PC-3 (cell line): ENCODE results near the gene ANK2. TPM values are rescaled to one million over a fixed set of nuclear protein-coding genes. Genes with fewer than 3 reads are reported as not detected.

Experiments used
- ATAC-seq: fragments of 200-7000 bp; cut with Tn5 transposase; 2 replicates; pipeline ENCODE4 v1.9.1; 2020; ENCODE audit warnings: mild to moderate bottlenecking, moderate library complexity
- BruUV-seq: library from RNA; stranded (reverse); fragments of 400-500 nt; replicated peaks from 2 replicates; lab custom pipeline; 2021; lab: Mats Ljungman, UMichigan
- CTCF ChIA-PET: fragments of 300-600 bp; sonication (Branson Sonifier 250); formaldehyde crosslinking; loops from one replicate; lab custom pipeline; 2022; ENCODE audit warnings: antibody characterized with exemption; lab: Charles Lee
- POLR2A ChIA-PET: fragments of 300-600 bp; sonication (Branson Sonifier 250); formaldehyde crosslinking; loops from one replicate; lab custom pipeline; 2022; ENCODE audit warnings: antibody characterized with exemption; ENCODE audit not compliant: unreplicated experiment; lab: Charles Lee
- DNase-seq: peaks from one replicate; pipeline ENCODE4 v3.0.0-alpha.2; 2015
- H2AFZ ChIP-seq: fragments of 300-600 bp; sonication (generic); 2 replicates; pipeline ENCODE4 v1.6.0; 2016; ENCODE audit warnings: antibody characterized with exemption, low read length
- H3F3A ChIP-seq: fragments of 300-600 bp; sonication (generic); one replicate; pipeline ENCODE4 v1.6.0; 2017; ENCODE audit warnings: antibody characterized with exemption, low read length, control low read depth, mild to moderate bottlenecking; ENCODE audit not compliant: unreplicated experiment
- H3K27ac ChIP-seq: fragments of 300-600 bp; sonication (generic); 2 replicates; pipeline ENCODE4 v1.5.1; 2016; ENCODE audit warnings: mild to moderate bottlenecking, low read length
- H3K27me3 ChIP-seq: fragments of 300-600 bp; sonication (generic); 2 replicates; pipeline ENCODE4 v1.6.1; 2016; ENCODE audit warnings: low read length, mixed read lengths
- H3K36me3 ChIP-seq: fragments of 300-600 bp; sonication (generic); 2 replicates; pipeline ENCODE4 v1.6.1; 2016; ENCODE audit warnings: low read depth, mixed run types, low read length, mixed read lengths
- H3K4me1 ChIP-seq: fragments of 300-600 bp; sonication (generic); 2 replicates; pipeline ENCODE4 v1.5.1; 2016; ENCODE audit warnings: low read length; ENCODE audit not compliant: insufficient read depth
- H3K4me2 ChIP-seq: fragments of 300-600 bp; sonication (generic); 2 replicates; pipeline ENCODE4 v1.6.0; 2016; ENCODE audit warnings: low read length
- H3K4me3 ChIP-seq: fragments of 300-600 bp; sonication (generic); 2 replicates; pipeline ENCODE4 v1.5.1; 2016; ENCODE audit warnings: mild to moderate bottlenecking, low read length, mixed read lengths
- H3K79me2 ChIP-seq: fragments of 300-600 bp; sonication (generic); 2 replicates; pipeline ENCODE4 v1.6.1; 2017; ENCODE audit warnings: low read length, mixed read lengths
- H3K9ac ChIP-seq: fragments of 300-600 bp; sonication (generic); 2 replicates; pipeline ENCODE4 v1.6.0; 2016; ENCODE audit warnings: mild to moderate bottlenecking, low read length
- H3K9me2 ChIP-seq: fragments of 300-600 bp; sonication (generic); replicated peaks from 2 replicates; pipeline ENCODE4 v1.6.1; 2016; ENCODE audit warnings: mixed run types, low read length, mixed read lengths
- H3K9me3 ChIP-seq: fragments of 300-600 bp; sonication (generic); 2 replicates; pipeline ENCODE4 v1.6.1; 2016; ENCODE audit warnings: low read length, mixed read lengths
- H4K20me1 ChIP-seq: fragments of 300-600 bp; sonication (generic); 2 replicates; pipeline ENCODE4 v1.6.1; 2016; ENCODE audit warnings: low read length, mixed read lengths
- CTCF ChIP-seq: fragments of 300-600 bp; sonication (generic); conservative IDR thresholded peaks from 2 replicates; pipeline ENCODE4 v1.5.1; 2017; ENCODE audit warnings: antibody characterized with exemption, low read depth, mild to moderate bottlenecking, low read length
- EZH2 ChIP-seq: fragments of 300-600 bp; sonication (generic); IDR thresholded peaks from one replicate; pipeline ENCODE4 v1.6.1; 2017; ENCODE audit warnings: antibody characterized with exemption, mild to moderate bottlenecking, low read length; ENCODE audit not compliant: unreplicated experiment
- EZH2phosphoT487 ChIP-seq: fragments of 300-600 bp; sonication (generic); IDR thresholded peaks from 2 replicates; pipeline ENCODE4 v1.6.1; 2018; ENCODE audit warnings: mild to moderate bottlenecking, antibody characterized with exemption, low read length, borderline replicate concordance
- intact Hi-C: fragments of 100-400 bp; cut with micrococcal nuclease; formaldehyde crosslinking; loops from 2 replicates; pipeline ENCODE4 v1.9.0; 2023
- total RNA-seq: library from RNA; depleted of rRNA; stranded (reverse); fragments of >200 nt; gene quantifications from 2 replicates; pipeline ENCODE4 v1.2.3, GENCODE V29; 2014

Gene ANK2
- total RNA-seq, 1 experiment from 2014 or later = 1.8 TPM

DNA sequence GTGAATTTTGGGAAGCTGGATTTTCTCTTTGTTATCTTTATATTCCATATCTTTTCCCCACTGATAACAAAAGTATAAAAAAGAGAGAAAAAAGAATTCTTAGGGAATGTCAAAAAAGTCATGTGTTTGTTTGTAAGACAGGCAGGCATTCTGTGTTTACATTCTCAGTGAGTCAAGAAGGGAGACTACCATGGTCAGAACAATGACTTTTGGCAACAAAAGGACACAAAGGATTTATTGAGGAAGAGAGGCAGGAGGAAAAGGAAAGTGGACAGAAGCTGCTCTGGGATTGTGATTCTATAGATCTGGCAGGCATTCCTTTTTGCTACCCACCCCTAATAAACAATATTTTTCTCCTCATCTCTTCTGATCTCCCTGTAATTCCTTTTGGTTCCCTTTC is 5.9 kb upstream of the ANK2 start:
- Histone ChIP-seq H3K4me3 (no peak overlapping the region), H2AFZ (no peak overlapping the region), H3K4me1 (no peaks in the 10 kb centered on the region), H3K9me2 (no peaks in the 10 kb centered on the region), H3K27me3 (no peaks in the 10 kb centered on the region), H3K27ac (no peak overlapping the region), H3K9me3 (no peaks in the 10 kb centered on the region), H3K36me3 (no peaks in the 10 kb centered on the region), H4K20me1 (no peaks in the 10 kb centered on the region), H3K4me2 (no peak overlapping the region), H3K79me2 (no peaks in the 10 kb centered on the region), H3K9ac (no peak overlapping the region), H3F3A (no peaks in the 10 kb centered on the region)
- TF ChIP-seq EZH2phosphoT487 = no peak
- BruUV-seq = no TSS peak
- ATAC-seq (peak; percentile 53; the same call in 1 of the 2 replicates), DNase-seq (peak; percentile 12)
- intact Hi-C loops = no loop called here
- CTCF ChIA-PET = no interaction called here
- POLR2A ChIA-PET = interaction anchor here (0.7 kb wide), 1 partner anchor 1719 kb away, joined by 4 read pairs; no protein-coding TSS in a partner anchor

- no peak overlapping the region for H3K4me2 ChIP-seq
- H3K27me3 ChIP-seq = no peaks in the 10 kb centered on the region
- H3F3A ChIP-seq = no peaks in the 10 kb centered on the region
- H3K36me3 ChIP-seq = no peaks in the 10 kb centered on the region
- no peak overlapping the region for H3K4me3 ChIP-seq
- H3K79me2 ChIP-seq = no peaks in the 10 kb centered on the region
- no peak for TF ChIP-seq EZH2
- no peak for TF ChIP-seq EZH2phosphoT487
- no peak for TF ChIP-seq CTCF
- intact Hi-C loops = no loop called here
- ATAC-seq = no peak
- no peak overlapping the region for H2AFZ ChIP-seq
- ChIA-PET POLR2A (no interaction called here), CTCF (no interaction called here)
- BruUV-seq = no TSS peak
- H3K9ac ChIP-seq = no peak overlapping the region
- H4K20me1 ChIP-seq = no peaks in the 10 kb centered on the region
- H3K9me2 ChIP-seq = no peaks in the 10 kb centered on the region
- H3K27ac ChIP-seq = no peak overlapping the region
- no peaks in the 10 kb centered on the region for H3K9me3 ChIP-seq
- H3K4me1 ChIP-seq = peaks cover 5% of the 10 kb centered on the region
- no peak for DNase-seq
Measured at GRCh38 chr4:113050371-113050755, 910 bp downstream of the ANK2 start.

- Histone ChIP-seq H3K4me2 (no peak overlapping the region), H3K9me2 (no peaks in the 10 kb centered on the region), H3K4me1 (peaks cover 5% of the 10 kb centered on the region), H2AFZ (no peak overlapping the region), H4K20me1 (no peaks in the 10 kb centered on the region), H3F3A (no peaks in the 10 kb centered on the region), H3K79me2 (no peaks in the 10 kb centered on the region), H3K4me3 (no peak overlapping the region), H3K36me3 (no peaks in the 10 kb centered on the region), H3K9ac (no peak overlapping the region), H3K9me3 (no peaks in the 10 kb centered on the region), H3K27ac (no peak overlapping the region), H3K27me3 (no peaks in the 10 kb centered on the region)
- ChIA-PET CTCF (no interaction called here), POLR2A (no interaction called here)
- DNase-seq (no peak), ATAC-seq (no peak)
- TF ChIP-seq EZH2phosphoT487 = no peak
- no peak for TF ChIP-seq EZH2
- TF ChIP-seq CTCF = no peak
- no TSS peak for BruUV-seq
- intact Hi-C loops = no loop called here
Measured at GRCh38 chr4:113050837-113051236, 1.4 kb downstream of the ANK2 start.
